HG03439 (cell line): ENCODE results near the gene PDE9A.
"Not testable (repeated sequence)": the region's sequence is repeated elsewhere in the genome, so short reads cannot be mapped to it uniquely, and the experiment has no call there.

Experiments
- ATAC-seq: cut with Tn5 transposase; IDR thresholded peaks from one replicate; pipeline ENCODE4 v1.9.1; 2021; ENCODE audit warnings: mild to moderate bottlenecking, moderate library complexity; ENCODE audit not compliant: unreplicated experiment

The PDE9A gene

GRCh38 chr21:42704861-42705260 is 51.4 kb downstream of the PDE9A start:
- ATAC-seq: no peak

- no peak for ATAC-seq
Measured at GRCh38 chr21:42705346-42705745, 51.9 kb downstream of the PDE9A start.

- ATAC-seq: no peak
Measured at GRCh38 chr21:42705746-42706374, 52.4 kb downstream of the PDE9A start.

GRCh38 chr21:42706765-42707164 is 53.3 kb downstream of the PDE9A start:
- no peak for ATAC-seq

GRCh38 chr21:42707207-42707830 is 53.9 kb downstream of the PDE9A start:
- ATAC-seq: no peak

- ATAC-seq: no peak
Measured at GRCh38 chr21:42708107-42708506, 54.7 kb downstream of the PDE9A start.

GRCh38 chr21:42708916-42709315 is 55.5 kb downstream of the PDE9A start:
- ATAC-seq: not testable (repeated sequence)

GRCh38 chr21:42711667-42712066 is 58.2 kb downstream of the PDE9A start:
- ATAC-seq: no peak

- ATAC-seq: not testable (repeated sequence)
Measured at GRCh38 chr21:42715427-42715826, 62.0 kb downstream of the PDE9A start.

- ATAC-seq: no peak
Measured at GRCh38 chr21:42716074-42716473, 62.7 kb downstream of the PDE9A start.

- not testable (repeated sequence) for ATAC-seq
Measured at GRCh38 chr21:42720484-42720883, 67.1 kb downstream of the PDE9A start.

- no peak for ATAC-seq
Measured at GRCh38 chr21:42721341-42721824, 68.0 kb downstream of the PDE9A start.

GRCh38 chr21:42722153-42722552 is 68.7 kb downstream of the PDE9A start:
- ATAC-seq: no peak

- no peak for ATAC-seq
Measured at GRCh38 chr21:42722808-42723473, 69.5 kb downstream of the PDE9A start.

- no peak for ATAC-seq
Measured at GRCh38 chr21:42724226-42724920, 71.0 kb downstream of the PDE9A start.

GRCh38 chr21:42725416-42725930 is 72.1 kb downstream of the PDE9A start:
- ATAC-seq: no peak

GRCh38 chr21:42731264-42732032 is 78.0 kb downstream of the PDE9A start:
- ATAC-seq: no peak

GRCh38 chr21:42732033-42732410 is 78.6 kb downstream of the PDE9A start:
- ATAC-seq: no peak

- no peak for ATAC-seq
Measured at GRCh38 chr21:42733037-42733627, 79.7 kb downstream of the PDE9A start.

GRCh38 chr21:42733874-42734273 is 80.5 kb downstream of the PDE9A start:
- ATAC-seq: no peak
